Left ventricle myocardium superior (tissue), 1 donor: Measurements from ENCODE around the gene CADM2. TPM values are rescaled to one million over a fixed set of nuclear protein-coding genes. Genes with fewer than 3 reads are reported as not detected.
"Not testable (repeated sequence)": the region's sequence is repeated elsewhere in the genome, so short reads cannot be mapped to it uniquely, and the experiment has no call there.

ENCODE experiments used
- ATAC-seq: fragments of 200-7000 bp; cut with Tn5 transposase; one replicate; pipeline ENCODE4 v1.9.1; 2020; ENCODE audit warnings: mild to moderate bottlenecking, moderate library complexity
- DNase-seq: peaks from one replicate; pipeline ENCODE4 v3.0.0-alpha.2; 2020
- intact Hi-C: fragments of 100-400 bp; cut with micrococcal nuclease; formaldehyde crosslinking; loops from one replicate; pipeline ENCODE4 v1.11.0; 2022
- total RNA-seq: library from RNA; stranded (reverse); fragmentation: NEBNext Ultra II Directional; extraction: Animal tissue kit (Norgen Biotek cat#: 25700); gene quantifications from one replicate; pipeline ENCODE4 v1.2.1, GENCODE V29; 2021
- donor health status: DM: no; HTN: yes; CAD: no; lungs with severe emphysema.

The CADM2 gene
- total RNA-seq, 1 donor from 2014 or later, result 2.5 TPM

DNA sequence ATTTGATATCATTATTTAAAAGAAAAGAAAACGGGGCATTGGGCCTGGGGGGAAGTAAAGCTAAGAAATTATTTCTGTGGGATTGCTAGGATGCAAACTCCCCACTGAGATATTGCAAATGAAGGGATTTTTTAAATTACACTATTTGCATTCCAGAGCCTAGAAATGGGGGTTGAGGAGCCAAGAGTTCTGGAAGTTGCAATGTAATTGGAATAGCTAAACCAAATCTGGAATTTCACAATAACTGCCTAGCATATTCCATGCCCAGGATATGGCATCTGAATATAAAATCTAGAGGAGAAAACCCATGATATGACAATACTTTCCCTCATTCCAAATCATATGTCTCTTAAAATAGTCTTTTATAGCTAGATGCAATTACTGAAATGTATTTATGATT lies 93.0 kb downstream of the CADM2 start:
- DNase-seq, result no peak
- ATAC-seq, result no peak
- intact Hi-C loops, result no loop called here

DNA sequence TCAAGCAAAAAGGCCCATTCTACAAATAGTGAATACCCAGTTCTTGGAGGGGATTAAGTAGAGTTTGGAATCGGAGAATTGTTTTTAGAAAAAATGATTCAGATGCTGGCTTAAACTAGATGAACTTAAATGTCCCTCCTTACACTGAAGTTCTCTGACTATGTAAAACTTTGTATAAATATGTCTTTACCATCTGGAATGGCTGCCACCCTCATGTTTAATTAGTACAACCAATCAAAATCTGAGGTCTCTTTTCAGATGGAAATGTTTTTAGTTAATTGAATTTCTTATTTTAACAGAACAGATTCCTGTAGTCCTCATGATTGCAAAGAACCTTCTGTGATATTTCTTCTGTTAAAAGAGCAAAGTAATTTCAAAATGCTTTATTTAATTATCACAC lies 94.8 kb downstream of the CADM2 start:
- no peak for DNase-seq
- no peak for ATAC-seq
- intact Hi-C loops, result no loop called here

DNA sequence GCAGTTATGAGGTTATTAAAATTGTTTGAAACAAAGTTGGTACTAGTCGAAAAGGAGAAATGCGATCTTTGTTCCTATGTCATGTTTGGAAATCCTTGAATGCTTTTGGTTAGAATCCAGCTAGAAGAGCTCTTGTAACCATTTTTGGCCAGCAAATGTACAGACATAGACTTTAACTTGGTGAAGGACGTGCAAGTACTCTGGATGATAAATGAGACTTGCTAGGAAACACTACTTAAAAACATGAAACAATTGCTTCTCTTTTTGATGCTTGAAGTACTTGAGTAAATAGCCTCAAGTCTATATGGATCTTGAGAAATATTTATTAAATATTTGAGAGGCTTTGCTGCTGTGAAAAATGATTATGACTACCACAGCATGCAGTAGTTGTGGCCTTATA lies 95.8 kb downstream of the CADM2 start:
- intact Hi-C loops, result no loop called here
- no peak for ATAC-seq
- DNase-seq, result no peak

DNA sequence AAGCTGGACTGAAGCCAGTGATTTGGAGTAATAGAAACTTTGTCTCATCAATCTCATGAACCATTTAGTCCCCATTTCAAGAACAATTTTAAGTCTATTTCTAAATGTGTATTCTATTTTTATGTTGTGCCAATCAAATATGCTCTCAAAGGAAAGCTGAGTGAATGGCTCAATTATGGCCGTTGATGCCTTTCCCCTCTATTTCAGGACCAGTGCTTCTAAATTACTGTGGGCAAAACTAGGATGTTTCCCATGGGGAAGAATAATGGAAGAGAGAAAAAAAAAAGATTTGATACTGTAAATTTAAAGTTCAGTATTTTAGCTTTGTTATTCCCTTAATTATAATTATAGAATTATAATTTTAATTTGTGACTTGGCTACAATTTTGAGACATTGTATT lies 110.1 kb downstream of the CADM2 start:
- DNase-seq (no peak), ATAC-seq (no peak)
- intact Hi-C loops, result no loop called here

DNA sequence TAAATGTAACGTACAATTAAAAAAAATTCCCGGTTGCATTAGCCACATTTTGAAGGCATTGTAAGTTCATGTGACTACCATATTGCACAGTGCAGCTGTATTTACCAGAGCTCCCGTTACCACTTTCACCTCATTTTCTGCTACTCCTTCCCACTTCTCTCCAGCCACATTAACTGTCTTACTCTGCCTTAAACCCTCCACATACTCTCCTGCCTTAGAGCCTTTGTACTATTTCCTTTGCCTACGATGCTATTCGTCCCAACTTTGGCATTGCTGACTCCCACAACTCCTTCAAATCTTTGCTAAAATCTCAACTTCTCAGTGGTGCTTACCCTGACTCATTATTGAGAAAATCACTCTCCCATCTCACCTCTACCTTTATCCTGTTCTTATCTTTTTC lies 115.2 kb downstream of the CADM2 start:
- intact Hi-C loops, result no loop called here
- ATAC-seq, result no peak
- no peak for DNase-seq

DNA sequence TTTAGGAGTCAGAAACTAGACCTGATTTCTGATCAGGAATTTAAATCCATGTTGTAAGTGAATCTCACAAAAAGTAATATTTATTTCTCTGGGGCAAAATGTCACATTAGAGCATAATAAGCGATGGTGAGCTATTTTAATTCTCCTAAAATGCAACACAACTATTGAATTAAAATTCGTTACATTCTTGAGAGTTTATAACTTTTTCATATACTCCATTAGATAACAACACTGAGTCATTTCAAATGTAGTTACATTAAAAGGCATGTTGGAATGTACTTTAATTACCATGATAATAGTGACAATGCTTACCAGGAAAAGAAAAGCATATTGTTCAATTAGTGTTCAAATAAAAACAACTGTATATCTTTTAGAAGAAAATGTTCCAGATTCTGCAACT lies 116.9 kb downstream of the CADM2 start:
- no peak for ATAC-seq
- no peak for DNase-seq
- intact Hi-C loops, result no loop called here

DNA sequence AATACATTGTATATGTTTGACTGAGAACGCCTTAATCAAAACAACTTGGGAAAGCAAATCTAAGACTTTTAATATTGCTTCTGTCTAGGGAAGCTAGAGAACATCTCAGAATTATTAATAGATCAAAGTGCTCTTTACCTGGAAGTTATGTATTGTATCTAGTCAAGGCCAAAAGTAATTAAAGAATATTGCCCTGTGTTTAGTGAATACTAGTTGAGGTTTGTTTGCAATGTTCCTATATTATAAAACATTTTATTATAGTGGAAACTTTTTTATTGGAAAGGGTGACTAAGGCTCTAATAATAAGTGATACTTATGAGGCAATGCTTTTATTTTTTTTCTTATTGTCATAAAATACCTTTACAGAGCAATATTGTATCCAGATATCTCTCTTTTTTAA lies 118.2 kb downstream of the CADM2 start:
- DNase-seq, result no peak
- no peak for ATAC-seq
- intact Hi-C loops, result no loop called here

DNA sequence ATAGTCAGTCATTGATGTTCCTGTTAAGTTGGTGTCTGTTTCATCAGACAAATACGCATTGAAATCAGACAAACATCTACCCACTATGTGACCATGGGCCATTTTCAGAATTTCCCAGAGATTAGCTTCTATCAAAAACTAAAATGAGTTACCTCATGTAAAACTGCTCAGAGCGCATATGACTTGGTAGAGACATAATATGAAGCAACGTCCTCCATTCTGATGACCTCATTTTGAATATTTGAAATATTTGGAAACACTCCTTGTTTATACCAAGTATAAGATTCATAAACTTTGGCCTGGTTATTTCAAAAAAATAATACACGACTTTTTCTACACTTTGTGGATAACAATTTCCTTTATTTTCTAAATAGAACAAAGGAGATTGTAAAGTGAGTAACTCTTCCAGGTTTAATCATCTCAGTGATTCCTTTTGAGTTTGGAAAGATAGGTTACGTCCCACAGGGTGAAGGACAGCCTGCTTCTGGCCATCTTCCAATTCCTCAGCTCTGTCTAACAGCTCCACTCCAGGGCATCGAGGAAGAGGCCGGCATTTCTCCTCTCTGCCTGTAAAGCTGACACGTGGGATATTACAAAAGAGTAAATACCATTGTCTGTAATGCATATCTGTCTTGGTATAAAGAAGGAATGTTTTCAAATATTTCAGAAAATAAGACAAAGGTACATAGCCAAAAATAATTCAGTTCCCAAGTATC lies 122.6 kb downstream of the CADM2 start:
- DNase-seq (no peak), ATAC-seq (no peak)
- intact Hi-C loops, result no loop called here

DNA sequence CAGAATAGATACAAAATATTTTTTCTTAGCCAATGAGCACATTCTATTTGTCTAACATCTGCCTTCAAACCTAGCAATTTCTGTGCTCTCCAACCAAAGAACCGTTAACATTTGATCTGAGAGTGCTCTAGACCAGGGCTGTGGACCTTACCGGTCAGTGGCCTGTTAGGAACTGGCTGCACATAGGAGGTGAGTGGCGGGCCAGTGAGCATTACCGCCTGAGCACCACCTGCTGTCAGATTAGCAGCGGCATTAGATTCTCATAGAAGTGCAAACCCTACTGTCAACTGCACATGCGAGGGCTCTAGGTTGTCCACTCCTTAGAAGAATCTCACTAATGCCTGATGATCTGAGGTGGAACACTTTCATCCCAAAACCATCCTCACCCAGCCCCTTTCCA lies 131.7 kb downstream of the CADM2 start:
- intact Hi-C loops, result no loop called here
- no peak for ATAC-seq
- DNase-seq, result no peak

DNA sequence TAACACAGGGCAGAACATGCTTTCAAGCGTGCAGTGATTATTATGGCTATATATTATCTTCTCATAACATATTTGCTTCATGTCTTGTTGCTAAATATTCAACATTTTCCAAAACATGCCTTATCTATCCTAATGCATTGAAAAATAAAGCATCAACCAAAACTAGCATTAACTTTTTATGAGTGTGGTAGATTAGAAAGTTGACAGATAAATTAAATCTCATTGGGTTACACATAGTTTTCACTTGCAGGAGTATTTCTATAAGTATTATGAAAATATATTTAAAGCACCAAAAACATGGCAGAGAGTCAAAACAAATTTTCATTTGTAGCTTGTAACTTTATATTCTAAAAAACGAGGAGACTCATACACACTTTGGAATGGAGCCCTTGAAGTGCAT lies 141.5 kb downstream of the CADM2 start:
- intact Hi-C loops, result no loop called here
- DNase-seq (no peak), ATAC-seq (no peak)

DNA sequence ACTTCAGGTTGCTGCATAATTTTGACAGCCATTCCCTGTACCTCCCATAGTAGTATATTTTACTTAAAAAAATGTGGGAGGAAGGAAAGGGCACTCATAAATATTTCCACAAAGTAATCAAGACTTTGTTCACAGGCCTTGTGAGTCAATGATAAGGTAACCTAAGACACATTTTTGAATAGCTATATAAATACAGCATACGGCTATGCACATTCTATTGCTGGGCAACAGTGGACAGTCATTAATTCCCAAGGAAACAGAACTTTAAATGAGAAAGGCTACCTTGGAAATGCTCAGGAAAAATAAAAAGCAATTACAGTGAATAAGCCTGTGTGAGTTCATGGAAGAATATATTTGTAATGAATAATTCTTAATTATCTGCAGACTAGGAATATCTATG lies 144.0 kb downstream of the CADM2 start:
- DNase-seq, result no peak
- intact Hi-C loops, result no loop called here
- no peak for ATAC-seq

DNA sequence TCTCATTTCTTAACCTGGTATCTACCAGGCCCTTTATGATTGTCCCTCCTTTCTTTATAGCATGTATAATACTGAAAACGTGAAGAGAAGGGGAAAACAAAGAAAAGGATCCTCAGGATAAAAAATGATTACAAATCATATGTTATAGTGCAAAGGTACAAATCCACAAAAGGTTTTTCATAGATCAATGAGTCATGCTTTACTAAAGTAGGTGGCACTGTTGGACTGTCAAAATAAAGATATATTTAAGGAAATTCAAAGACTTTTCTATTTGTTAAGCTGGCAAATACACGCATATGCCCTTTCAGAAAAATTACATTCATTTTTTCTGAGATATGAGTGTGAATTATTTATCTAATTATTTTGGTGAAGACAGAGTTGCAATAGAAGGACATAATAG lies 151.6 kb downstream of the CADM2 start:
- no peak for DNase-seq
- no peak for ATAC-seq
- intact Hi-C loops, result no loop called here

DNA sequence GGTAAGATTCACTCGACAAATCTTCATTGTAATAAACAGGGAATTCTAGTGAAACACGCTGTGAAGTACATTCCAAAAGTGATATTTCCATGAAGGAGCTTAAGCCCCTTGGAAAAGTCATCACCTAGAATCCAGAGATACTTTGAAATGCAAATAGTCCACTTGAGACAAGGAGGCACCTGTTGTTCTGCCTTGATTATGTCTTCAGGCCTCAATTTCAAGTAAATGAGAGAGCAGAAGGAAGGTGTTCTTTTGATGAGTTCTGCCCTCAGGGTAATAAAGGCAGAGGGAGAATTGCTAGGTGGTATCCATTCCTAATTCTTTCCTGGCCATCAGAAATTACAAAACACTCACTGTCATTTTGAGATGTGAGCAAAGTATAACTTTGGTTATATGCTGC lies 162.1 kb downstream of the CADM2 start:
- intact Hi-C loops, result no loop called here
- no peak for ATAC-seq
- DNase-seq, result no peak

DNA sequence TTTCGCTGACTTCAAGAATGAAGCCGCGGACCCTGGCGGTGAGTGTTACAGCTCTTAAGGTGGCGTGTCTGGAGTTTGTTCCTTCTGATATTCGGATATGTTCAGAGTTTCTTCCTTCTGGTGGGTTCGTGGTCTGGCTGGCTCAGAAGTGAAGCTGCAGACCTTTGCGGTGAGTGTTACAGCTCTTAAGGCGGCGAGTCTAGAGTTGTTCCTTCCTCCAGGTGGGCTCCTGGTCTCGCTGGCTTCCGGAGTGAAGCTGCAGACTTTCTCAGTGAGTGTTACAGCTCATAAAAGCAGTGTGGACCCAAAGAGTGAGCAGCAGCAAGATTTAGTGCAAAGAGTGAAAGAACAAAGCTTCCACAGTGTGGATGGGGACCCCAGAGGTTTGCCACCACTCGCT lies 174.1 kb downstream of the CADM2 start:
- ATAC-seq, DNase-seq, intact Hi-C loops: not testable (repeated sequence)

DNA sequence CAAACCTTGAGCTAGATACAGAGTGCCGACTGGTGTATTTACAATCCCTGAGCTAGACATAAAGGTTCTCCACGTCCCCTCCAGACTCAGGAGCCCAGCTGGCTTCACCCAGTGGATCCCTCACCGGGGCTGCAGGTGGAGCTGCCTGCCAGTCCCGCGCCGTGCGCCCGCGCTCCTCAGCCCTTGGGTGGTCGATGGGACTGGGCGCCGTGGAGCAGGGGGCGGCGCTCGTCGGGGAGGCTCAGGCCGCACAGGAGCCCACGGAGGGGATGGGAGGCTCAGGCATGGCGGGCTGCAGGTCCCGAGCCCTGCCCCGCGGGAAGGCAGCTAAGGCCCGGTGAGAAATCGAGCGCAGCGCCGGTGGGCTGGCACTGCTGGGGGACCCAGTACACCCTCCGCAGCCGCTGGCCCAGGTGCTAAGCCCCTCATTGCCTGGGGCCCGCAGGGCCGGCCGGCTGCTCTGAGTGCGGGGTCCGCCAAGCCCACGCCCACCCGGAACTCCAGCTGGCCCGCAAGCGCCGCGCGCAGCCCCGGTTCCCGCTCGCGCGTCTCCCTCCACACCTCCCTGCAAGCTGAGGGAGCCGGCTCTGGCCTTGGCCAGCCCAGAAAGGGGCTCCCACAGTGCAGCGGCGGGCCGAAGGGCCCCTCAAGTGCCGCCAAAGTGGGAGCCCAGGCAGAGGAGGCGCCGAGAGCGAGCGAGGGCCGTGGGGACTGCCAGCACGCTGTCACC lies 175.1 kb downstream of the CADM2 start:
- intact Hi-C loops, ATAC-seq, DNase-seq: not testable (repeated sequence)

DNA sequence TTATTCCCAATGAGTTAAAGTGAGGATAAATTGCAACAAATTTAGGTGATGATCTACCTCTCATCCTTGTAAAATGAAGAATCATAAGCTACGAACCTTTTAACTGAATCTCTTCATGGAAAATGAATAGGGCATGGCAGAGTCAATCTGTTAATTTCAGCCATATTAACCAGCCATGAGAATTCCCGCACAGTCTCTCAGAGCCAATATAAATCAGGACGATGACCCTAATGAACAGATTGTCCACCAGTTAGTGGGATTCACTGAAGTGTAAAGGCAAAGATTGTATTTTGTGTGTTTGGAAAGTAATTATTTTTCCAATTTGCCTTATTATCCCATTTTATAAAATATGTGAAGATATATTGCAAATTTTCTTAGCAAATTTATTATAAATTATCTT lies 183.8 kb downstream of the CADM2 start:
- no peak for ATAC-seq
- no peak for DNase-seq
- intact Hi-C loops, result no loop called here

DNA sequence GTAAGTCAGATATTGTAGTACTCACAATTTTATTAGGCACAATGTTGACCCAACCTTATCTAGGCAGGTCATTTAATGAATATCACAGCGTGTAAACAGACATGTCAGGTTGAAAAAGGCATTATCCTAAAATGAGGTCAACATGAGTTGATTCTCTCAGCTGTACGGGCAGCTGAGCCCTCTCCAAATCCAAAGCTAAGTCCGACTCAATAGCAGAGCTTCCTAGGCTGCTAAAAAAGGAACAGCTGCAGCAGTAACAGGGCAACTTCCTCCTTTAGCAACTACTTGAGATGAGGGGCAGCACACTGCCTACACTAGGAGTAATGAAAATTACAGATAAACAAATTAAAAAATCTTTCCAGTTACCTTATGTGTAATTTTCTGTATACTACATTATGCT lies 189.2 kb downstream of the CADM2 start:
- intact Hi-C loops, result no loop called here
- no peak for DNase-seq
- ATAC-seq, result no peak

DNA sequence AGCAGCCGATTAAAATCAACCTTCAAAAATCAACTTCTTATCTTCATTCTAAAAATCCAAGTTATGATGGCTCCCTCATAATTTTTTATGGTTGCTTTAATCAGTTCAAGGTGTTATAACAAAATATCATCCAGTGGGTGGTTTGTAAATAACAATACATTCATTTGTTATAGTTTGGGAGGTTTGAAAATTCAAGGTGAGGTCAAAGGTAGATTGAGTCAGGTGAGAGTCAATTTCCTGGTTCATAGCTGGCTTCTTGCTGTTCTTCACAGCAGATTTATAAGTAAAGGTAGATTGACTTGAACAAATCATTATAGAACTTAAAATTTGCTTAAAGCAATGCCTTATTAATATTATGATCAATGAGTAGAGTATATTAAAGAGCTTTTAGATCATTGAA lies 192.8 kb downstream of the CADM2 start:
- DNase-seq (no peak), ATAC-seq (no peak)
- intact Hi-C loops, result no loop called here

DNA sequence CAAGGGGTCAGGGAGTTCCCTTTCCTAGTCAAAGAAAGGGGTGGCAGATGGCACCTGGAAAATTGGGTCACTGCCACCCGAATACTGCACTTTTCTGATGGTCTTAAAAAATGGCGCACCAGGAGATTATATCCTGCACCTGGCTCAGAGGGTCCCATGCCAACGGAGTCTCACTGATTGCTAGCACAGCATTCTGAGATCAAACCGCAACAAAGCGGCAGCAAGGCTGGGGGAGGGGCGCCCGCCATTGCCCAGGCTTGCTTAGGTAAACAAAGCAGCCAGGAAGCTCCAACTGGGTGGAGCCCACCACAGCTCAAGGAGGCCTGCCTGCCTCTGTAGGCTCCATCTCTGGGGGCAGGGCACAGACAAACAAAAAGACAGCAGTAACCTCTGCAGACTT lies 194.5 kb downstream of the CADM2 start:
- DNase-seq, ATAC-seq, intact Hi-C loops: not testable (repeated sequence)

DNA sequence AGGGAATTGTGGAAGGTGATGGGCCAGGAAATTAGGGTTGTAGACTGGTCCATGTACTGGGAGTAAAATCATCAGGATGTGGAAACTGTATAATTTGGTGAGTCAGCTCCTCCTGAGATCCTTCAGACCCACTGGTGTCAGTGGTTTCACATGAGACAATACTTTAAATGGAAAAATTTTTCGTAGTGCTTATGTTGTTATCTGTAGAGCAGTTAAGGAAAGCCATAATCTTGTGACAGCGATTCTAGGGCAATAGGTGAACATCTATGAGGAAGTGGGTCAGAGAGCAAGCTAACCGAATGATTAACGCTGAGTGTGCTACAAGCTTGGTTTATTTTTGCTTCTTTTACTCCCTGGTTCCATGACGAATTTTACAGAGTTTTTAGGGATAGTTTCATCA lies 200.6 kb downstream of the CADM2 start:
- intact Hi-C loops, result no loop called here
- ATAC-seq (no peak), DNase-seq (no peak)

DNA sequence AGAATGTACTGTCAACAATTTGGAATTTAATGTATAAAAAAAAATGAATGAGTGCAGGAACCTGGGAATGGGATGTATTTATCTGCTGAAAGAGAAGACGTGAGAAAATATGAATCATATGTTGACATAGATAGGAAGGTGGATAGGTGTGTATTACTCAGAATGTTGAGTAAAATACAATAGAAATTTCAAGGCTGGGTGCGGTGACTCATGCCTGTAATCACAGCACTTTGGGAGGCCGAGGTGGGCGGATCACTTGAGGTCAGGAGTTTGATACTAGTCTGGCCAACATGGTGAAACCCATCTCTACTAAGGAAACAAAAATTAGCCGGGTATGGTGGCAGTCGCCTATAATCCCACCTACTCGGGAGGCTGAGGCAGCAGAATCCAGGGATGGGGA lies 202.8 kb downstream of the CADM2 start:
- intact Hi-C loops, result no loop called here
- ATAC-seq, result no peak
- DNase-seq, result no peak
